GM19193 (cell line): ENCODE results near the gene IMP4.

Experiments used
- POLR2A ChIP-seq: IDR thresholded peaks from 4 replicates; pipeline ENCODE4 v1.6.1; 2011; ENCODE audit not compliant: insufficient read depth, insufficient read length; ENCODE audit errors: extremely low read depth

Gene IMP4

GRCh38 chr2:130393318-130393910, 50.7 kb downstream of the IMP4 start:
- no peak for TF ChIP-seq POLR2A
